OCI-LY3 (cell line): ENCODE data around the gene ATG10.
"Not testable (repeated sequence)": the region's sequence is repeated elsewhere in the genome, so short reads cannot be mapped to it uniquely, and the experiment has no call there.

Experiments used
- CTCF ChIP-seq: fragments of 200-600, 300-600 bp; sonication (generic); IDR thresholded peaks from 2 replicates; pipeline ENCODE4 v1.5.1; 2014; ENCODE audit warnings: antibody characterized with exemption, low read length, low read depth
- EZH2phosphoT487 ChIP-seq: fragments of 200-600 bp; shearing (Covaris generic); IDR thresholded peaks from 2 replicates; pipeline ENCODE4 v1.6.1; 2018; ENCODE audit warnings: antibody characterized with exemption, mixed run types, low read depth

- TF ChIP-seq EZH2phosphoT487, CTCF: not testable (repeated sequence)
These were observed 96.2 kb downstream of the ATG10 start for GRCh38 chr5:82068042-82068441.
